DOHH2 (cell line): ENCODE measurements around the gene MEGF8.

Source experiments
- EZH2phosphoT487 ChIP-seq: fragments of 200-600 bp; sonication (generic); IDR thresholded peaks from 2 replicates; pipeline ENCODE4 v1.6.1; 2017; ENCODE audit warnings: borderline replicate concordance, mild to moderate bottlenecking, antibody characterized with exemption, low read length, moderate library complexity, mixed read lengths
- TF ChIP-seq, protein P1 (sequence below): fragments of 200-600 bp; sonication (generic); IDR thresholded peaks from one replicate; pipeline ENCODE4 v1.5.1; 2014; ENCODE audit warnings: antibody characterized with exemption, mild to moderate bottlenecking, low read depth, low read length; ENCODE audit not compliant: poor library complexity, severe bottlenecking

DNA sequence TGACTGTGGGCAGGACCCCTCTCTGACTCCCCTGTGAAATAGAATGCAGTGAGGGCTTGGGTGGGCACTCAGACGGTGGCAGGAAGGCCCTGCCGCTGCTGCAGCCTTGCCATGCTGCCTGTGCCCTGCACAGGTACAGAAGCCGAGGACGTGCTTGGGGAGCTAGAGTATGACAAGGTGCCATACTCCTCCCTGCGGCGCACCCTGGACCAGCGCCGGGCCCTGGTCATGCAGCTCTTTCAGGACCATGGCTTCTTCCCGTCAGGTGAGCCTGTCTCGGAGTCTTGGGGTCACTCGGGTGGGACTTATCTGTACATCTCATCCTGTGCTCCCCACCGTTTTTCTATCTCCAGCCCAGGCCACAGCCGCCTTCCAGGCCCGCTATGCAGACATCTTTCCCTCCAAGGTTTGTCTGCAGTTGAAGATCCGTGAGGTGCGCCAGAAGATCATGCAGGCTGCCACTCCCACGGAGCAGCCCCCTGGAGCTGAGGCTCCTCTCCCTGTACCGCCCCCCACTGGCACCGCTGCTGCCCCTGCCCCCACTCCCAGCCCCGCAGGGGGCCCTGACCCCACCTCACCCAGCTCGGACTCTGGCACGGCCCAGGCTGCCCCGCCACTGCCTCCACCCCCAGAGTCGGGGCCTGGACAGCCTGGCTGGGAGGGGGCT, 30.8 kb upstream of the MEGF8 start:
- TF ChIP-seq, protein P1, sequence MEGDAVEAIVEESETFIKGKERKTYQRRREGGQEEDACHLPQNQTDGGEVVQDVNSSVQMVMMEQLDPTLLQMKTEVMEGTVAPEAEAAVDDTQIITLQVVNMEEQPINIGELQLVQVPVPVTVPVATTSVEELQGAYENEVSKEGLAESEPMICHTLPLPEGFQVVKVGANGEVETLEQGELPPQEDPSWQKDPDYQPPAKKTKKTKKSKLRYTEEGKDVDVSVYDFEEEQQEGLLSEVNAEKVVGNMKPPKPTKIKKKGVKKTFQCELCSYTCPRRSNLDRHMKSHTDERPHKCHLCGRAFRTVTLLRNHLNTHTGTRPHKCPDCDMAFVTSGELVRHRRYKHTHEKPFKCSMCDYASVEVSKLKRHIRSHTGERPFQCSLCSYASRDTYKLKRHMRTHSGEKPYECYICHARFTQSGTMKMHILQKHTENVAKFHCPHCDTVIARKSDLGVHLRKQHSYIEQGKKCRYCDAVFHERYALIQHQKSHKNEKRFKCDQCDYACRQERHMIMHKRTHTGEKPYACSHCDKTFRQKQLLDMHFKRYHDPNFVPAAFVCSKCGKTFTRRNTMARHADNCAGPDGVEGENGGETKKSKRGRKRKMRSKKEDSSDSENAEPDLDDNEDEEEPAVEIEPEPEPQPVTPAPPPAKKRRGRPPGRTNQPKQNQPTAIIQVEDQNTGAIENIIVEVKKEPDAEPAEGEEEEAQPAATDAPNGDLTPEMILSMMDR, result no peak
- TF ChIP-seq EZH2phosphoT487, result no peak
